22Rv1 (cell line): Measurements from ENCODE around the gene NHLRC2.

Experiments
- H3K27ac ChIP-seq: fragments of 450-650 bp; 2 replicates; pipeline ENCODE4 v1.5.1; 2017
- CTCF ChIP-seq: fragments of 450-650 bp; IDR thresholded peaks from 2 replicates; pipeline ENCODE4 v1.5.1; 2017; ENCODE audit warnings: mild to moderate bottlenecking
- ZFX ChIP-seq: fragments of 450-650 bp; IDR thresholded peaks from 2 replicates; pipeline ENCODE4 v1.6.1; 2017; ENCODE audit warnings: antibody characterized with exemption, borderline replicate concordance

NHLRC2 gene

DNA sequence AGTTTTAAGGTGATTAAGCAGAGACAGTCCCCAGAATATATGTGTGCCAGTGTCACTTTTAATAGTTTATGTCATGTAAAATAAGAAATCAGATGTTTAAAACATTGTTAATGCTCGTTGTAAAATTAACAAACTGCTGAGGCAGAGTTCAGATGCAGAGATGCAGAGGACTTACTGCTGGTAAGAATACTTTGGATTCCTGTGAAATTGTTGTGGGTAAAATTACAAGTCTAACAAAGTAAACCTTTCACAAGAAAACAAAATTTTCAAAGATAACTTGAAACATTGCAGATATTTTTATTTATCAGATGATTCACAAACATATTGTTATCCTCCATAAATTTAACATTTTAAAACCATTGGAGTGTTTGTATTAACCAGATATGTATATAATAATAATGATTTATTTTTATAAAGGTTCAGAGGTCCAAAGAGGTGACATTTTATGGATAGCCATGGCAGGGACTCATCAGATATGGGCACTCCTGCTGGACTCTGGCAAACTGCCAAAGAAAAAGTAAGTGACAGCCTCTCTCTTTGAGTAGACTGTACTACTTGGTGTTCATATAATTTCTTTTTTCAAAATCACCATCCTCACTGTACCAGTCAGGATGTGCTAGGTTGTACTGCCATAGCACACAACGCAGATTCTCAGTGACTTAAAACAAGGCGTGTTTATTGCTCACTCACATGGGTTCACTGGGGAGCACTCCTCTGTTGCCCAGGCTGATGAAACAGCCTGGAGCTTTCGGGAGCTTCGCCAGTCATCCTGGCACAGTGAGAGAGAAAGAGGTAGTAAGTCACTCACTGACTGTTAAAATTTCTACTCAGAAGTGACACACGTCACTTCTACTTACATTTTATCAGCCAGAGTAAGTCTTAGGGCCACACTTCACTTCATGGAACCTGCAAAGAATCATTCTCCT, 43.5 kb downstream of the NHLRC2 start:
- H3K27ac ChIP-seq: no peak overlapping the region
- TF ChIP-seq CTCF: no peak
- TF ChIP-seq ZFX: no peak

GRCh38 chr10:113899952-113900598, 45.6 kb downstream of the NHLRC2 start:
- no peak for TF ChIP-seq CTCF
- no peak for TF ChIP-seq ZFX
- H3K27ac ChIP-seq: no peak overlapping the region

DNA sequence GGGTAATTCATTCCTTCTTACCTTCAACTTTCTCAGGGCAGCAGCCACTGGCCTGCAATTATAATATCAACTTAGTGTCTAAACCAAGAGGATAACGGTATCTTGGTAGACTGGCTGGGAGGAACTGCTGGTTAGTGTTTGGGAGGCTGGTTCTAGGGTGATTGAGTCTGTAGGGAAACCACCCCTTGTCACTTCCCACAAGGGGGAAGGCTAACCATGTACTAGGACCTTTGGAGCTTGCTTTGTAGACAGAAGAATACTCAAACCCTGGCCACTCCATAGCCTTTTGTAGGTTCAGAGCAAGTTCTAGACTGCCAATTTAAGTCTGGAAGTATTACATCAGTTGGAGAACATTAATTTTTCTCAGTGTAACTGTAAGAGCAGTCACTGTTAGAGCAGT, 51.3 kb downstream of the NHLRC2 start:
- no peak overlapping the region for H3K27ac ChIP-seq

GRCh38 chr10:113907166-113907565, 52.7 kb downstream of the NHLRC2 start:
- H3K27ac ChIP-seq: no peak overlapping the region
- TF ChIP-seq ZFX: no peak
- no peak for TF ChIP-seq CTCF

More for the DNA sequence above, 51.3 kb downstream of the NHLRC2 start:
- no peak for TF ChIP-seq CTCF
- no peak for TF ChIP-seq ZFX

DNA sequence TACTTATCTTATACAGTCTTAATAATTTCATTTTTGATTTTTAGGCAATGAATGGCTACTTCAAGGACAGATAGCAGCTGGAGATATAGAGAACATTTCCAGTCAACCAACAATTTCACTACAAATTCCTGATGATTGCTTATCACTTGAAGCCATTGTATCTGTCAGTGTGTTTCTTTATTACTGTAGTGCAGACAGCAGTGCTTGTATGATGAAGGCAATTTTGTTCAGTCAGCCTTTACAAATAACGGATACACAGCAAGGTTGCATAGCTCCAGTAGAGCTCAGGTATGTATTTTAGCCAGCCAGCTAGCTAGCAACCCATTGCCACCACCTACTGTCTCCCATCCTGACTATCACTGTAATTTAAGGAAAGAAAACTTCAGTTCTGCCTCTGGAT, 53.8 kb downstream of the NHLRC2 start:
- no peak for TF ChIP-seq CTCF
- no peak for TF ChIP-seq ZFX
- no peak overlapping the region for H3K27ac ChIP-seq

DNA sequence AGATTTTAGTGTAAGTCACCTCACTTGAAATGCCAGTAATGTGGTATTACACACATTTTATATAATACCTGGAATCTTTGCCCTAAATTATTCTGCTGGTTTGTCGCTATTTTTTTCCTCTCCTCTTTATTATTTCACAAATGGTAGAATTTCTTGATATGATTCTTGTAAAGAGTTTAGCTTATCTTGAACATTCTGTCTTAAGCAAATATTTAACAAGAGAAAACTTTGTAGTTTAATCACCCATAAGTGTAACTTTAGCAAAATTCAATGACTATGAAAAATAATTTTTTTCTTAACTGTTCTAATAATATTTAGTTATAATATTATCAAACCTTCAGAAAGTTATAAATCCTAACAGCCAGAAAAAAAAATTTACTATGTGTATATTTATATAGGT, 56.7 kb downstream of the NHLRC2 start:
- TF ChIP-seq CTCF (no peak), ZFX (no peak)
- H3K27ac ChIP-seq: no peak overlapping the region

GRCh38 chr10:113911839-113912238, 57.4 kb downstream of the NHLRC2 start:
- TF ChIP-seq CTCF (no peak), ZFX (no peak)
- H3K27ac ChIP-seq: no peak overlapping the region
